ENCODE data around the gene PRSS50. TPM values are rescaled to one million over a fixed set of nuclear protein-coding genes. Genes with fewer than 3 reads are reported as not detected.

PRSS50 gene
- total RNA-seq, 1 experiment from 2014 or later, result not detected

DNA sequence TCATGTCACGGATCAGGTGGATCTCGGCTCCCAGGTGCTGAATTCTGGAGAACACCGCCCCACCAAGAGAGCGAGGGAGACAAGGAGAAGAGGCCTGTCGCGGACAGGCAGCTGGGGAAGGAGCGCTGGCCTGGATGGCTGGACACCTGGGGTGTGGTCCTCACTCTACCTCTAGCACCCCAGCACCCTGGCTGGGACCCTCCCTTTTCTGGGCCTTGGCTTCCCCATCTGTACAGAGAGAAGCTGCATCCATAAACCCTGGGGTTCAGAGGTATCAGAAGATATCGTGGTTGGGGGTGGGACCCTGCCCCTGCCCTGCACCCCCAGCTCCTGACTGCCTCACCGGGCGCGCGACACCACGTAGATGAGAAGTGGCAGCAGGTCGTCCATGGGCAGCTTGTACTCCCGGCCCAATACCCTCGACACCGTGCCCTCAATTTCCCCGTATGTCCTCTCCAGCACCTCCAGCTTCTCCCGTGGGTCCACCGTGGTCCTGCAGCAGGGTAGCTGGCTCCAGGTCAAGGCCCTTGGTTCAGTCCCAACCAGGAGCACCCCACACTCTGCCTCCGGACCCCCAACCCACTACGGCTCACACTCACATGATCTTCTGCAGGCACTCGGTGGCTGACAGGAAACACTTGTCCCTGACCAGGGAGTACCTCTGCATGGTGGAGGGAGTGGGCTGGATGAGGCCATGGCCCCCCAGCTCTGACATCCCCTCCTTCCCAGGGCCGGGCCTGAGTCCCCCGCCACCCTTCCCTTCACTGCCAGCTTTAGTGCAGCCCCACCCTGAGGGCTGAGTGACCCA lies 45.9 kb downstream of the PRSS50 start:
- DNase-seq (ENCODE audit: extremely low read depth, low read depth), result no peak

DNA sequence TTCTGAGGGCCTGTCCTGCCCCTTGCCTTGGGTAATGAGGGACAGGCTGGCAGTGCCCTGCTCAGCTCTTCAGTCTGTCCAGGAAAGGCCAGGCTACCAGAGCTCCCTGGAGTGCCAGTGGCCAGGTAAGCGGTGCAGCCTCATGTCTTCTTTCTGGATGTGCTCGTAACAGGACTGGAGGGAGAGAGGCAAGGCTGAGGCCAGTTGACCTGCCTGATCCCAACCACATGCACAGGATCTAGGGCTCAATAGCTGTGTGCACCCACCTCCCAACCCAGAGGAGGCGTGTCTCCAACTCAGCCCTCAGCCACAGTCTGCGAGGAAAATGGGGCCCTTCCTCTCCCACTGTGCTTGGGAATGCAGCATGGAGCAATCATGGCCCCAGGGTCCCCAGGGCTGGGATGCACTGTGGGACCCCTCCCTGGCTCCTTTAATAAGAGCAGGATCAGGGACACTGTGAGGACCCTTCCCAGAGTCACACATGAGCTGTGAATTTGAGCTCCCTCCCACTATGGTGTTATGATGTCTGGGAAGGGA lies 46.7 kb downstream of the PRSS50 start:
- no peak for DNase-seq (ENCODE audit: extremely low read depth, low read depth)

DNA sequence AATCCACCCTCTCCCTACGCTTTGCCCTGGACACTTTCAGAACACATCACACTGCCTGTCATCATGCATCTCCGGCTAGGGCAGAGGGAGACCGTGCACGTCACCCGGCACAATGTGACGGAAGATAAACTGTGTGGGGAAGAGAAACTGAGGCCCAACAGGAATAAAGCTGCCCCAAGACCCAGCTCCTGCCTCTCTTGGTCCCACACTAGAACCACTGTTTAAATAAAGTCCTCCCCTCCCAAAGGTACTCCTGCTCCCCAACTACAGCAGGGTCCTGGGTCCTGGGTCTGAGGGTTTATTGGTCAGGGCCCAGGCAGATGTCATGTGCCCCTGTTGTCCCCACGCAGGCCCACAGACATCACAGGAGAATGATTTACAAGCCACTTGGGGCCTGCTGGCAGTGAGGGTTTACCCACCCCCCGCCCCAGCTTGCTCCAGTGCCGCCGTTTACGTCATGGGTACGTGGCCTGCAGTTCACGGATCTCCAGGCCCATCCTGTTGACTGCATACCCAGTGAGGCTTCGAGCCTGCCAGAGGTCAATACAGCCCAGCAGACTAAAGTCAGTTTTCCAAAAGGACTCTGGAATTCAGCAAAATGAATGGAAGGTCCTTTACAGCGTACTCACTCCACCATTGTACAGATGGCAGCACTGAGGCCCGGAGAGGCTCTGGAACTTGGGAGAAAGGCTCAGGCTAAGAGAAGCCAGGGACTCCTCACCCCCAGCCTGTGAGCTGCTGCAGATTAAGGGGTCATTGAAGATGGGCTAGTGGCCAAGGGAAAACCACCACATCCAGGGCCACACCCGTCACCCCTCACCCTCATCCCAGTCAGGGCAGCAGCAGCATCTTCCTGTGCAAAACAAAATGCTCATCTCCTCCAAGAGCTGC lies 47.4 kb downstream of the PRSS50 start:
- no peak for DNase-seq (ENCODE audit: extremely low read depth, low read depth)

DNA sequence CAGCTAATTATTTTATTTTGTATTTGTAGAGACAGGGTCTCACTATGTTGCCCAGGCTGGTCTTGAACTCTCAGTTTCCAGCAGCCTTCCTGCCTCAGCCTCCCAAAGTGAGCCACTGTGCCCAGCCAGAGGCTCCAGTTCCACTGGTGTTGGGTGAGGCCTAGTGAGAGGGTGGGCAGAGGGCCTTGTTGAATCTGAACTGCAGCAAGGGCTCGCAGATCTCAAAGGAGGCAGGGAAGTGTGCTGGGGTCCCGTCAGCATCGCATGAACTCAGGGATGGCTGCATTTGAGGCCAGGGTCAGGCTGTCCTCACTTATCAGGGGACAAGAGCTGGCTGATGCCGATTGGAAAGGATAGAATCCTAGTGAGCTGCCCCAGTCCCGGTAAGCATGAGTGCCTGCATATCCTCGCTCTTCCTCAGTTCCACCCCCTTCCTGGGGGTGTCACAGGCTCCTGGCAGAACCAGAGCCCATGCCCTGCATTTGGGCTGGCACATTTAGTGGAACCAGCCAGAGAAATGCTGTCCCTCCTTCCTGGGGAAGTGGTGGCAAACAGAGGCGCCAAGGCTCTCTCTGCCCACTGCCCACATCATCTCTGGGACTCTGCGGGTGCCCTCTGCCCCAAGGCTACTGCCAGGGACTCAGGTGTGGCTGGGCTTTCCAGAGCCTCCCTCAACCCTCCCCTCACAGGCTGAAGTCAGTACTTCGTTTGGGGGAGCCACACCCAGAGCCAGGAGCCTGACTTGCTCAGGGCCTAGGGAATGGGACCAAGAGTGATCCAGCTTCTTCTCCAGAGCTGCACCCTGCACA lies 48.3 kb downstream of the PRSS50 start:
- DNase-seq (ENCODE audit: extremely low read depth, low read depth), result no peak

DNA sequence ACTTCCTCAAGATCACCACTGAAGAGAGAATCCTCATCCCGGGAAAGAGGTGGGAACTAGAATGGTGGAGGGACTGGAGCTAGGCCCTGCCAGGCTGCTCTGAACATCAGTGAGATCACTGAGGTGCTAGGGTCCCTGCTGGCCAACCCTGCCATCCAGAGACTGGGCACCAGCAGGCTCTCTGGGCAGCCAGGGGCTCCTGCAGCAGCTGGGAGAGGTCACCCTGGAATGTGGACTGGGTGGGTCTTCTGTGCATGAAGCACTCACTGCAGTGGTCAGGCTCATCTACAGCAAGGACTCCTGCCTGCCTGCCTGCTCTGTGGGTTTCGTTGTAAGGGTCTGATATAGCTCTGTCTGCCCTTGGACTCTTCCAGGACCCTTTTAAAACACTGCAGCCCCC lies 49.1 kb downstream of the PRSS50 start:
- DNase-seq (ENCODE audit: extremely low read depth, low read depth), result no peak

DNA sequence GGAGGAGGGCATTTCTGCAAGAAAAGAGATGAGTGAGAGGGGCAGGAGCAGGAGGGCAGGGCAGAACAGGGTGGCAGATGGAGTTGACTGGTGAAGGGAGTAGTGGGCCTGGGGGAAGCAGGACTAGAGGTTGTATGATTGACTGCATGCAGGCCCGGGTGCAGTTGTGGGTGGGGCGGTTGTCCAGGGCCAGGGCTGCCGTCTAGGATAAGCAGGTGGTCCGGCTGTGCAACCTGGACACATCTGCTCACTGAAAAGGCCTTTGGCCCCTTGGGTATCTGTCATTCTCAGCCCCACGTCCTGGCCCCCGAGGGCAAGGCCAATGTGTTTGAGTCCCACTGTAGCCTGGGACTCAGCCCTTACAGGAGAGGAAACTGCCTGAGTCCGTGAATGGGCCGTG lies 49.6 kb downstream of the PRSS50 start:
- DNase-seq (ENCODE audit: extremely low read depth, low read depth), result no peak

DNA sequence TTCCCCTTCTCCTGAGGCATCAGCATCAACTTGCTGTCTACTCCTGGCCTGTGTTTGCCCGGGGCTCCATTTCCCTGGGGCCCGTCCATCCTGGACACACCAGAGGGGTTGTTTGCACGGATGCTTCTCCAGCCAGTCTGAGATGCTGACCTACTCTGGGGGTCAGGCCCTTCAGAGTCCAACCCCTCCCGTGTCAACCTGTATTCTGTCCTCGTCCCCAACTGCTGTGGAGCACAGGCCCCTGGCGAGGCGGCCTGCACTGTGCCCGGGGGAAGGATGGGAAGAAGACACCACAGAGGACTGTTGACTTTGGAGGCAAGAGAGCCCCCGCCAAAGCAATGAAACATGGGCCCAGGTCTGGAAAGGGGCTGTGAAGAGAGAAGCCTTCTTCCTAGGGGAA lies 50.0 kb downstream of the PRSS50 start:
- DNase-seq (ENCODE audit: extremely low read depth, low read depth), result no peak

DNA sequence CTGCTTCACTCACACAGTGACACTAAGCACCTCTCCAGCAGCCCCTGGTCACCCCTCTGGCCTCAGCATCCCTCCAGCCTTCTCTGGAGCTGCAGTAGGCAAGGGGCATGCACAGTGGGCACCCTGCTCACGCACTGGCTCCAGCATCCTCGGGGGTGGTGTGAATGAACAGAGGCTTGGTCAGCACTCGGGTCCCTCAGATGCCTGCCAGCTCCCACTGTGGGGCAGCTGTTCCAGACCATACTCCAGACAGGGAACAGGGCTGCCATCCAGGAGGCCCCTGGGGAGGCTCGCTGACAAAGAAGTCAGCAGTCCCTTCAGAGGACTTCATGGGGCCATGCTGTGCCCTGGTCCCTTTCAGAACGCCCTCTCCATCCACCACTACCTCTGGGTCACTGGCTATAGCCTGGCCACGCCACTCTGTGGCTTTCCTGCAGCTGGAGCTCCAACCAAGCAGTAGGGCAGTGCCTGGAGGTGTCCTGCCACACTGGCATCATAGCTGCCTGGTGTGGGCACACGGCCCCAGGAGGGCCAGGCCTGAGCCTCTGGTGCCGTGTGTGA lies 50.5 kb downstream of the PRSS50 start:
- DNase-seq (ENCODE audit: extremely low read depth, low read depth), result no peak

DNA sequence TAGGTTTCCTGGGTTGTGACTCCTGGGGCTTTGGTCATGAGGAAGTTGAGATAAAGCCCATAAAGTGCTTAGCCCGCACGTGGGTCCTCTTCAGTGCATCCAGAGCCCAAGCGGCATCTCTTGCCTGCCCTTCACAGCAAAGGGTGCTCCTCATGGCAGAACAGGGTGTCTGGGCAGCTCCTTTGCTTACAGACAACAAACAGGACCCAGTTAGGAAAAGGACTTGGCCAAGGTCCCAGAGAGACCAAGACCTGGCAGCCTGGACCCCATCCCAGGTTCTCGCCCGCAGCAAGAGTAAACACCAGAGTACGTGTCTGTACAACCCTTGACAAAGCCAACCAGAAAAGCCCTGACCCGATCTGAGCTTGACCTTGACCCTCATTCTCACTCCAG lies 51.2 kb downstream of the PRSS50 start:
- DNase-seq (ENCODE audit: extremely low read depth, low read depth), result no peak

DNA sequence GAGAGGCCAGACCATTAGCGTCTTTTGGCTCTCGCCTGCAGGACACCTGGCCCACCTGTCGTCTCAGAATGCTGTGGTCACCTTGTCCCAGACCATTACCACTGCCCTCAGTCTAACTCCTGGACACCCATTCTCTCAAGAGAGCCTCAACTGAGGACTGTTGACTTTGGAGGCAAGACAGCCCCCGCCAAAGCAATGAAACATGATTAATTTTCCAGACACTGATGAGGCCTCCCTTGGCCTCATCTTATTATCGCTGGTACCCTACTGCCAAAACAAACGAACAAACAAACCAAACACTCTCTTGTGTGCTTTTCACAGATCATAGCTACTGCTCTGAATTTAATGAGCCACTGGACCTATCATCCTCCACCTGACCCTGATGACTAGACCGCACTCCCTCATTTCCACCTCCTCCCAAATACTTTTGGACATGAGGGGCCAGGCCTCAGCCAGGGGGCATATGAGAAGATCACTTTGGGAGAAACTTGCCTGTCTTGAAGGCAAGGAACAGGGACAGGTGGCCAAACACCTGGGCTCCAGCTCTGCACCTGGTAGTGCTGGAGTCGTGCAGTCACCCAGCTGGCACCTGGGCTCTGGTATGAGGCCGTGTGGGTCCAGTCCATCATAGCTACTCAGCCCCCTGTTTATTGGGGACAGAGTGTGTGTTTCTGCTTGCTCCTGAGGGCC lies 51.8 kb downstream of the PRSS50 start:
- no peak for DNase-seq (ENCODE audit: extremely low read depth, low read depth)

DNA sequence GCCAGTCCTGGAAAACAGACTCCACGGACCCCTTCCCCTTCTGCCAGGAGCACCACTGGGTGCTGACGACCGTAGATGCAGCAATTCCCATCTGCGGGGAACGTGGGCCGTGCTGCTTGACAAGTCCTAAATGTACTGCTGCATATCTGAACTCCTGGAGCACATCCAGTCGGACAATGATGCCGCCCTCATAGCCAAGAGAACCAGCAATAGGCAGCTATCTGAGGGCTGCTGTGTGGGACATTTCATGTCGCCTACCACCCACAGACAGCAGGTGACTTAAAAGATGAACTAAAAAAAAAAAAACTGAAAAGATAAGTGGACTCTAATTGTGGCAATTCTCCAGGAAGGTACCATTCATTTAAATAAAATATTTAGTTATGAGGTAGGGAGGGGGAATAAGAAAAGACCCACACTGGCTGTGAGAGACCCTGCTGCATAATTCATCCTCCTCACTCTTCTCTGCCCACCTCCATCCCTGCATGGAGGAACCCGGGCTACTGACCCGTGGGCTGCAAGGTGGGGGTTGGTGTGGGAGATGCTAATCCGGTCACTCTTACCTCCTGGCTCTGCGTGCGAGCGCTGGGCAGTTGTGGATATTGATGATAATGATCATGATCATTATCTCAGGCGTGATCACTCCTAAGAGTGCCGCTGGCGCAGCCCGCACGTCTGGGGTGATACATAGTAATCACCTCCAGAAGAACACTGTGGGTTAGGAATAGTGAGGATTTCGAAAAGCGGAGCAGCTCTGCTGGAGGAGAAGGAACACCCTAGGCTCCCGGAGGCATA lies 52.5 kb downstream of the PRSS50 start:
- DNase-seq (ENCODE audit: extremely low read depth, low read depth), result no peak

DNA sequence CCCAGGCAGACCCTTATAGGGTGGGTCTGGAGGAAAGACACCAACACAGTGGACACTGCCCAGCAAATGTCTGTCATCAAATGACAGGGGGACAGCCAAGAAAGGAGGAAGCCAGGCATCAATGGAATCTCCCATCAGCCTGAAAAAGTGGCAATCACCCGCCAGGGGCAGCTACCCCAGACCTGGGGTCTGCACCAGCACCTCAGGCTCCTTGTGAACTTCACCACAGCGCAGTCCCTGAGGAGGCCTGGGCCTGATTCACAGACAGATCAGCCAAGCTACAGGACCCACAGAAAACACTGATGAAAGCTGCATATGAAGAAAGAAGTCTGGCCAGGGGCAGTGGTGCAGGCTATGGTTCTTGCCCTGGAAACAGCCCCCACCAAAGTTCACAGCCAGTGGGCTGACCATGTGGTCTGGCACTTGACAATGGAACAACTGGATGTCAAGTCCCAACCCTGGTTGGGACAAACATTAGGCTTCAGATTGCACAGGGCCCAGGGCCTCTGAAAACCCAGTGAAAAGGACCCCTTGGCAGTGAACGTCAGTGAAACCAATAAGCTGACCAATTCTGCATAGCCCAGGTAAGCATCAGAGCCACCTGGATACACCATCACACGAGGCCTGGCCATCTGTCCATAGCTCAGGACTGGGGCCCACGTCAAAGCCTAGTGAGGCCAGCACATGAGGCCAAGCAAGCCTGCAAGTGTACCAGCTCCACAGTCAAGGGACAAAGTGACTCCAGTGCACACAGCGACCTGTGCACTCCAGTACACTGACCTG lies 53.3 kb downstream of the PRSS50 start:
- no peak for DNase-seq (ENCODE audit: extremely low read depth, low read depth)

DNA sequence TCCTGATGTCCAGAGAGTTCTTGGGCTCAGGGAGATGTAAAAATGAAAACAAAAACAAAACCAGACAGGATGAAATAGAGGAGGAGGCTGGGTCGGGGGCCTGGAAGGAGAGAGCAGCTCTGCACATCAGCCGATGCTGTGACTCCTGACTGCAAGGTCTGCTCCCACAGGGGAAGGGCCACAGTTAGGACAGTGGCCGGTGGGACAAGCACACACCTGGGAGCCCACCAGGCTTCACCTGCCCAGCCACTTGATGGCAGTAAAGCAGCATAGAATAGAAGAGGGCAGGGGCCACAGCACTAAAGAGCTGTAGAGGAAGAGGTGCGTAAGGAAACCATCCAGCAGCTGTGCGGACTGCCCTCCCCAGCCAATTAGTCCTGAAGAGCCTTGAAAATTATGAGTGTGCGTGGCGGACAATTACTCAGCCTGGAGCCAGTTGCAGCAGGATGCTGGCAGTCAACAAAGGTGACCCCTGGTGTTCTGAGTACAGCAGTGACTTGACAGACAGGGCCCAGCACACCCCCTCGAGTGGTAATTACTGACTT lies 54.0 kb downstream of the PRSS50 start:
- DNase-seq (ENCODE audit: extremely low read depth, low read depth), result no peak

DNA sequence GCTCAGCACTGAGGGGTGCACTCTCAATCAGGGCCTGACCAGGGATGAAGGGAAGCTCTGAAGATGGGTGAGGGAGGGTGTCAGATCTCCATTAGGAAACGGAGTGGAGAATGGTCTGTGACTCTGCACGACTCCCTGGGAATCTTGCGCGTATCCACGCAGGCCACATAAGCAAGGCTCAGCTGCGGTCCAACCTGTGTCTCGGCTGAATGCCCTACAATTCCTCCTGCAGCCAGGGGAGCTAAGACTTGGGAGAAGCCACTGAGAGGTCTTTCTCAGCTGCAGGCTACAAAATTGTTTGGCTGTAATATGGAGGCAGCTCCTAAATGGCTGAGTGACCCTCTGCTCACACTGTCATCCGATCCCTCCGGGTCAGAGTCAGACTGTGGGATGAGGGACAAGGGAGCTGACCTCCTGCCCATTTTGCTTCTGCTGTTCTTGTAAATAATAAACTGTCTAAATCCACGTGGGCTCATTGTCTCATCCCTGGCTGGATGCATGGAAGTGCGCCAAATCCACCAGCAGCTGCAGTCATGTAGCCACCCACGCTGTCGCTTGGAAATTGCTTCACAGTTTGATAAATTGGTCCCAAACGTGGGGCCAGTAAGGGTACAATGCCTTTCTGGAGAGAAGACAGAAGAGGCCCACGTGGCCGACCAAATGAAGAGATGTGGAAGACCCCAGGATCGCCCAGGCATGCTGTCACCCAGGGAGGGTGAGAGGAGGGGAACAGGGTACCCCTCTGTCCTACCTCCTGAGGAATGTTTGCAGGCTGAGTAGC lies 54.7 kb downstream of the PRSS50 start:
- DNase-seq (ENCODE audit: extremely low read depth, low read depth), result no peak

Data from NCI-H460 (cell line).